Measurements from ENCODE around the gene RUNX2.

The RUNX2 gene

DNA sequence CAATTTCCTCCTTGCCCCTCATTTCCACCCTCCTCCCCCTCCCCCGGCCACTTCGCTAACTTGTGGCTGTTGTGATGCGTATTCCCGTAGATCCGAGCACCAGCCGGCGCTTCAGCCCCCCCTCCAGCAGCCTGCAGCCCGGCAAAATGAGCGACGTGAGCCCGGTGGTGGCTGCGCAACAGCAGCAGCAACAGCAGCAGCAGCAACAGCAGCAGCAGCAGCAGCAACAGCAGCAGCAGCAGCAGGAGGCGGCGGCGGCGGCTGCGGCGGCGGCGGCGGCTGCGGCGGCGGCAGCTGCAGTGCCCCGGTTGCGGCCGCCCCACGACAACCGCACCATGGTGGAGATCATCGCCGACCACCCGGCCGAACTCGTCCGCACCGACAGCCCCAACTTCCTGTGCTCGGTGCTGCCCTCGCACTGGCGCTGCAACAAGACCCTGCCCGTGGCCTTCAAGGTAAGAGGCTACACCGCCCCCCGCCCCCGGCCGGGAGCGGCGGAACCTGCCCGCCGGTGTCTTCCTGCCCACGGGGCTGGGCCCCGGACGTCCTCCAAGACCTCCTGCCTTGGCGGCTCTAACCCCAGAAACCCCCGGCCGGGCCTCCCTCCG lies 94.5 kb downstream of the RUNX2 start:
- H3K4me3 ChIP-seq (ENCODE audit: control insufficient read depth, low read depth, low read length), result peak overlapping the region; percentile 94
- TF ChIP-seq, protein P1, sequence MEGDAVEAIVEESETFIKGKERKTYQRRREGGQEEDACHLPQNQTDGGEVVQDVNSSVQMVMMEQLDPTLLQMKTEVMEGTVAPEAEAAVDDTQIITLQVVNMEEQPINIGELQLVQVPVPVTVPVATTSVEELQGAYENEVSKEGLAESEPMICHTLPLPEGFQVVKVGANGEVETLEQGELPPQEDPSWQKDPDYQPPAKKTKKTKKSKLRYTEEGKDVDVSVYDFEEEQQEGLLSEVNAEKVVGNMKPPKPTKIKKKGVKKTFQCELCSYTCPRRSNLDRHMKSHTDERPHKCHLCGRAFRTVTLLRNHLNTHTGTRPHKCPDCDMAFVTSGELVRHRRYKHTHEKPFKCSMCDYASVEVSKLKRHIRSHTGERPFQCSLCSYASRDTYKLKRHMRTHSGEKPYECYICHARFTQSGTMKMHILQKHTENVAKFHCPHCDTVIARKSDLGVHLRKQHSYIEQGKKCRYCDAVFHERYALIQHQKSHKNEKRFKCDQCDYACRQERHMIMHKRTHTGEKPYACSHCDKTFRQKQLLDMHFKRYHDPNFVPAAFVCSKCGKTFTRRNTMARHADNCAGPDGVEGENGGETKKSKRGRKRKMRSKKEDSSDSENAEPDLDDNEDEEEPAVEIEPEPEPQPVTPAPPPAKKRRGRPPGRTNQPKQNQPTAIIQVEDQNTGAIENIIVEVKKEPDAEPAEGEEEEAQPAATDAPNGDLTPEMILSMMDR (conservative IDR thresholded peaks at IDR 0.05; ENCODE audit: control insufficient read depth, insufficient read depth, low read depth, low read length), result no peak
- DNase-seq (ENCODE audit: low read depth), result no peak

DNA sequence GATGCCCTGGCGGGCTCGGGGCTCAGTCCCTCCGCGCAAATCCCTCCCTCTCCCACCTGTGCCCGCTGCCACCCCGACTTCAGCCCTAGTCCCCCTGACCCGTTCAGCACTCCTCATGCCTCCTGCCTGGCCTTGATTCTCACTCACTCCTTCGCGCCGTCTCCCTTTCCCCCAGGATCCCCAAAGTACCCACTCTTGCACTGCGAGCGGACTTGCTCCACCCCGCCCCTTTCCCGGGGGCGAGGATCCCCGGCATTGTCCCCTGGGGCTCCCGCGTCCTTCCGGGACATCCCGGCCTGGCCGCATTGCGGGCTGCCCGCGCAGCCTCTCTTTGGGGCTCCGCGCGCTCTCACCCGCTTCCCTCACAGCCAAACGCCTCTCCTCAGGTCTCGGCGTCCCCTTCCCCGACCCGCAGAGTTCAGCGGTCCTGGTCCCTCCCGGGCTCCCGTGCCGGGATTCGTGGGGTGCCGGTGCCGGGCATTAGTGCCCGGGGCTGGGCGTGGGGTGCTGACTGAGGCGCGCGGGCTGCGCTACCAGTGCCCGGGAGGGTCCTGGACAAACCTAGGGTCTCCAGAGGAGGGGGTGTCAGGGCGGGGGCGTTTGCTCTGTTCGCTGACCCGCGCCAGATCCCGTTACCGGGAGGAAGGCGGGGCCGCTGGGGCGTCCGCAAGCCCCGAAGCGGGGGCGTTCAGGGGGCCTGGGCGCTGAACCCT lies 95.1 kb downstream of the RUNX2 start:
- TF ChIP-seq, protein P1 (conservative IDR thresholded peaks at IDR 0.05; ENCODE audit: control insufficient read depth, insufficient read depth, low read depth, low read length), result no peak
- peak; percentile 56 for DNase-seq (ENCODE audit: low read depth)
- H3K4me3 ChIP-seq (ENCODE audit: control insufficient read depth, low read depth, low read length), result peak overlapping the region; percentile 94

DNA sequence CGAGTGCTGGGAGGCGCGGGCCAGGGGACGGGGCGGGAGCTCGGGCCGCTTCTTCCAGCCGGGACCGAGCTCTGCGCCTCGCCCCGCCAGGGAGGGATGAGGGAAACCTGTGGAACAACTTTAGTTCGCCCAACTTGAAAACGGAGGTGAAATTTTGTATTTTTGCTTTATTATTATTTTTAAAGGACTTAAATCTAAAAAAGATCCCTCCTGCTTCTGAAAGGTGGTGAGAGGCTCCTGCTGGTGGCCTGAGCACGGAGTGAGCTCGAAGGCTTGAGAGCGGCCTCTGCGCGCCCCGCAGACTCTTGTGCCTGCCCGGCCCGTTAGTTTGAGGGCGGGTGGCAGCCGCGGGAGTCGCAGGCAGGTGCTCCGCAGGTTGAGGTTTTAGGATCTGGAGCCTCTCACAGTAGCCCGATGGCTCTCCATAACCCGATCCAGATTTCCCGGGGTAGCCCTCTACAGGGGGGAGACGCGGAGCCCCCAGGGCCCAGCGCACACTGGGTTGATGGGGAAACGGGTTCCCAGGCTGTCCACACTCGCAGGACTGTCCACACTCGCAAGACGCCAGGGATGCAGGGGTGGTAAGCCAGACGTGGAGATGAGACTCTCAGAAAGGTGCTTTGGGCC lies 95.8 kb downstream of the RUNX2 start:
- TF ChIP-seq, protein P1 (conservative IDR thresholded peaks at IDR 0.05; ENCODE audit: control insufficient read depth, insufficient read depth, low read depth, low read length), result no peak
- peak overlapping the region; percentile 94 for H3K4me3 ChIP-seq (ENCODE audit: control insufficient read depth, low read depth, low read length)
- DNase-seq (ENCODE audit: low read depth), result no peak

DNA sequence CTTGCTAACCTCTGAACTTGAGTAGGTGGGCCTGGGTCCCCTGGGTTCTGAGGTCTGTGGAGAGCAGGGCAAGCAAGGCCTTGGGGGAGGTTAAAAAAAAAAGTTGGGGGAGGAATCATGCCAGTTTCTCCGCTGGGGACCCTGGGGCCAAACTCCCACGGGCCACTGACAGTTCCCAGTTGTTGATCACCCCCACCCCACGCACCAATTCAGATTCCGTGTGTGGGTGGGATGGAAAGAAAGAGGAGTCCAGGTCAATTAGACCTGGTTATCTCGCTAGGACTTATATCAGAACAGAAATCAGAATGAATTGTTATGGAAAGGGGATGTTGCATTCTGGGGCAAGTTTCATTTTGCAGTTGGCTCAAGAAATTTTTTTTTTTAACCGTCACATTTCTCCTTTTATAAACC lies 96.3 kb downstream of the RUNX2 start:
- peak overlapping the region; percentile 94 for H3K4me3 ChIP-seq (ENCODE audit: control insufficient read depth, low read depth, low read length)
- TF ChIP-seq, protein P1 (conservative IDR thresholded peaks at IDR 0.05; ENCODE audit: control insufficient read depth, insufficient read depth, low read depth, low read length), result no peak
- DNase-seq (ENCODE audit: low read depth), result no peak

DNA sequence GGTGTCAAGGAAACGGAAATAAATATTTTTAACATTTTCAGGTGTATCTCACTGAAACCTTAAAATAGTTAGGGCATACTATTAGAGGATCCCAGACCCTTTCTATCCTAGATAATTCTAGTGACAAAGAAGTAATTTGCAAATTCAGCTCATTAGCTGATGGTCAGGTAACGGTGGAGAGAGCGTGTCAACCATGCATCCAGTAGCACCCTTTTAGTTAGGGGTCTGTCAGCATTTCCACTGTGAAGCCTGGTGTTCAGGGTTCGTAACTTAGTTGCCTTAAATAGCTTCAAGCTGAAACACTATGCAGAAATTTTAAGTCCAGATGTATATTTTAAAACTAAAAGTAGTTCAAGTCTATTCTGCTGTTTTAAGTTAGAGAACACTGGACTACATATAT lies 98.1 kb downstream of the RUNX2 start:
- no peak for DNase-seq (ENCODE audit: low read depth)
- TF ChIP-seq, protein P1 (conservative IDR thresholded peaks at IDR 0.05; ENCODE audit: control insufficient read depth, insufficient read depth, low read depth, low read length), result no peak
- H3K4me3 ChIP-seq (ENCODE audit: control insufficient read depth, low read depth, low read length), result no peak overlapping the region

DNA sequence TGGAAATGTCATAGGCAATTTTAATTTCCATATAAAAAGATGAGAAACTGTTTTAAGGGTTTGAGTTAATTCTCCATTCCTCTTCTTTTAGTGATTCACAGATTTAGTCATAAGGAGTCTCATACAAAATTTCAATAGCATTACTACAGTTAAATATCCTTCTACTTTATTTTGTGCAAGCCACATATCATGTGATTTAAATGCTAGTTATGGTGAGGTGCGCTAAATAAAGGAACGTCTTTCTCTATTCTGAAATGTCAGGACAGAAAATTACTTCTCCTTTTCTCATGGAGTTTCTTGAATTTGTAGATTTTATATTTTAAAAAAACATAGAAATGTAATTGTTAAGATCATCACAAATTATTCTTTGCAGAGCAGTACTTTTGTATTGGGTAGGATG lies 99.6 kb downstream of the RUNX2 start:
- H3K4me3 ChIP-seq (ENCODE audit: control insufficient read depth, low read depth, low read length), result no peak overlapping the region
- TF ChIP-seq, protein P1 (conservative IDR thresholded peaks at IDR 0.05; ENCODE audit: control insufficient read depth, insufficient read depth, low read depth, low read length), result no peak
- DNase-seq (ENCODE audit: low read depth), result no peak
